Mesenchymal stem cell (in vitro differentiated cells and primary cell): ENCODE data around the gene DLX5.

Source experiments
- DNase-seq: peaks from one replicate; pipeline ENCODE4 v3.0.0-alpha.2; 2013
- H2AFZ ChIP-seq: one replicate; pipeline ENCODE4 v1.6.1; 2013; ENCODE audit warnings: low read depth, mild to moderate bottlenecking, control low read depth, inconsistent platforms, low read length, moderate library complexity
- H2AK5ac ChIP-seq: 2 replicates; pipeline ENCODE4 v1.6.1; 2013; ENCODE audit warnings: low read length, moderate library complexity, mild to moderate bottlenecking, inconsistent platforms; ENCODE audit not compliant: severe bottlenecking
- H2BK120ac ChIP-seq: one replicate; pipeline ENCODE4 v1.6.1; 2013; ENCODE audit warnings: low read depth, mild to moderate bottlenecking, inconsistent platforms, low read length, moderate library complexity
- H2BK12ac ChIP-seq, 2 experiments: one replicate each; pipeline ENCODE4 v1.6.1; 2013; ENCODE audit warnings: inconsistent platforms in 2 of 2, low read length in 2 of 2, mild to moderate bottlenecking in 2 of 2, moderate library complexity in 2 of 2, control low read depth in 1 of 2
- H2BK15ac ChIP-seq: one replicate; pipeline ENCODE4 v1.6.1; 2013; ENCODE audit warnings: mild to moderate bottlenecking, low read depth, inconsistent platforms; ENCODE audit not compliant: poor library complexity, severe bottlenecking
- H2BK5ac ChIP-seq: 2 replicates; pipeline ENCODE4 v1.6.1; 2013; ENCODE audit warnings: low read depth, mild to moderate bottlenecking, low read length, control low read depth, inconsistent platforms; ENCODE audit not compliant: poor library complexity, severe bottlenecking
- H3K14ac ChIP-seq, 2 experiments: one replicate each; pipeline ENCODE4 v1.6.1; 2013; ENCODE audit warnings: inconsistent platforms in 2 of 2, low read length in 2 of 2, control low read depth in 1 of 2, mild to moderate bottlenecking in 1 of 2, moderate library complexity in 1 of 2
- H3K18ac ChIP-seq, 2 experiments: one replicate each; pipeline ENCODE4 v1.6.1; 2013; ENCODE audit warnings: inconsistent platforms in 2 of 2, low read length in 2 of 2, control low read depth in 1 of 2, low read depth in 1 of 2, mild to moderate bottlenecking in 1 of 2
- H3K23ac ChIP-seq, 2 experiments: one replicate each; pipeline ENCODE4 v1.6.1; 2013; ENCODE audit warnings: inconsistent platforms in 2 of 2, low read length in 2 of 2, mild to moderate bottlenecking in 2 of 2, moderate library complexity in 2 of 2, control low read depth in 1 of 2
- H3K27ac ChIP-seq: 2 replicates; pipeline ENCODE4 v1.5.1; 2013; ENCODE audit warnings: mild to moderate bottlenecking, moderate library complexity, low read length, control low read depth, inconsistent platforms; ENCODE audit not compliant: poor library complexity, severe bottlenecking
- H3K27me3 ChIP-seq, 2 experiments: 2 replicates each; pipeline versions ENCODE4 v1.6.1 to v1.7.0; 2013; ENCODE audit warnings: low read length in 2 of 2, mild to moderate bottlenecking in 2 of 2, moderate library complexity in 2 of 2, control low read depth in 1 of 2, inconsistent platforms in 1 of 2; ENCODE audit not compliant: control insufficient read depth in 1 of 2, insufficient read depth in 1 of 2
- H3K36me3 ChIP-seq, 2 experiments: 2 replicates each; pipeline versions ENCODE4 v1.6.1 to v1.7.0; 2013; ENCODE audit warnings: low read length in 2 of 2, control low read depth in 1 of 2, inconsistent platforms in 1 of 2, low read depth in 1 of 2, mild to moderate bottlenecking in 1 of 2; ENCODE audit not compliant: insufficient read depth in 2 of 2, control insufficient read depth in 1 of 2
- H3K4ac ChIP-seq, 2 experiments: one replicate each; pipeline ENCODE4 v1.6.1; 2013; ENCODE audit warnings: inconsistent platforms in 2 of 2, low read length in 2 of 2, mild to moderate bottlenecking in 2 of 2, moderate library complexity in 2 of 2, control low read depth in 1 of 2, low read depth in 1 of 2
- H3K4me1 ChIP-seq: 2 replicates; pipeline ENCODE4 v1.6.1; 2013; ENCODE audit warnings: low read depth, low read length, control low read depth; ENCODE audit not compliant: control insufficient read depth, insufficient read depth
- H3K4me2 ChIP-seq: 2 replicates; pipeline ENCODE4 v1.6.1; 2013; ENCODE audit warnings: low read length, mild to moderate bottlenecking, inconsistent platforms; ENCODE audit not compliant: poor library complexity, severe bottlenecking
- H3K4me3 ChIP-seq, 2 experiments: 2 replicates each; pipeline versions ENCODE4 v1.5.1 to v1.7.0; 2013; ENCODE audit warnings: low read length in 2 of 2, mild to moderate bottlenecking in 2 of 2, control low read depth in 1 of 2, low read depth in 1 of 2; ENCODE audit not compliant: insufficient read depth in 1 of 2
- H3K79me1 ChIP-seq: replicated peaks from 2 replicates; pipeline ENCODE4 v1.6.1; 2013; ENCODE audit warnings: mild to moderate bottlenecking, control low read depth, low read length, inconsistent platforms; ENCODE audit not compliant: poor library complexity, severe bottlenecking
- H3K9ac ChIP-seq: 2 replicates; pipeline ENCODE4 v1.7.0; 2013; ENCODE audit warnings: mild to moderate bottlenecking, low read length, moderate library complexity
- H3K9me3 ChIP-seq: 2 replicates; pipeline ENCODE4 v1.7.0; 2013; ENCODE audit warnings: mild to moderate bottlenecking, low read length; ENCODE audit not compliant: control insufficient read depth
- H4K8ac ChIP-seq: one replicate; pipeline ENCODE4 v1.6.1; 2013; ENCODE audit warnings: inconsistent platforms, mild to moderate bottlenecking, low read length, moderate library complexity
- H4K91ac ChIP-seq: one replicate; pipeline ENCODE4 v1.6.1; 2013; ENCODE audit warnings: mild to moderate bottlenecking, low read length, inconsistent platforms
- WGBS: methylation state at CpG from one replicate; pipeline ENCODE4 v1.1.7; 2013; ENCODE audit warnings: mixed read lengths; 5-methylcytosine and 5-hydroxymethylcytosine counted together

DLX5 gene

DNA sequence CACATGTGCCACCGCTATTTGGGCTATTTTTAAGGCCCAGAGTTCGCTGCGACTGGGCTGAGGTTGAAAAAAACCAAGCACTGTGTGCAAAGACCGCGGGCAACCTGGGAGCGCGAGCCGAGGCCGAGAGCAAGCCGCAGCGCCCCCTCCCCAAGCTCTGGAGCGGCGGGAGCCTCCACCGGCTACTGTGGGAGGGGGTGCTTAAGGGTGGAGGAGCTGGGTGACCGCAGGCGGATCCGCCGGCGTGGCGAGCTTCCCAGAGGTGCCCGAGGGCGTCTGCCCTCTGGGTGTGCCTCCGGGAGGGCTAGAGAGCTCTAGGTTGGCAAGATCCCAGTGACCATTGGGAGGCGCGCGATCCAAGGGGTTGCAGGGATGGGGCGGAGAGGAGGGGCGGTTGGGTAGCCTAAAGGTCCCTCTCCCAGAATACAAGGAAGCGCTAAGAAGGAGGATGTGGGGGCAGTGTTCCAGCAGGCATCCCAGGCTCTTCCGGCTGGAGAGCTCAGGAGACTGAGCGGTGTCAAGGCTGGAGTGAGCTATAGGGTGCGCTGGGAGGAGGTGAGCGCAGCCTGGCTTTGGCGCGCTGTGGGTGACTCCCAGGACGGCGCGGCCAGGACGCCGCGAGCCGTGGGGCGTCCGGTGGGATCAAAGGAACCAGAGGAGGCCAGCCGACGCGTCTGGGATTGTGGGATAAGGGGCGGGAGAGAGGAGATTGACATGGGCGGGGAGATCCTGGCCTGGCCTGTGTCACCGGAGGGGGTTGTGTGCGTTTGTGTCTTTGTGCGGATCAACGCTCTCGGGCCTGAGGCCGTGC is 8.0 kb downstream of the DLX5 start:
- Histone ChIP-seq H3K27ac (no peak overlapping the region), H3K4ac (no peak overlapping the region), H2BK5ac (no peak overlapping the region), H4K91ac (no peak overlapping the region), H3K14ac (no peak overlapping the region), H2BK12ac (no peak overlapping the region), H3K18ac (no peak overlapping the region), H2AFZ (no peak overlapping the region), H3K9ac (no peak overlapping the region), H3K27me3 (peaks cover 98 to 100% of the 10 kb centered on the region in 2 experiments), H3K4me2 (no peak overlapping the region), H2BK120ac (no peak overlapping the region), H3K79me1 (no peaks in the 10 kb centered on the region), H3K4me1 (peaks cover 16% of the 10 kb centered on the region), H3K23ac (no peak overlapping the region), H4K8ac (no peak overlapping the region), H2AK5ac (no peak overlapping the region), H3K36me3 (no peaks in the 10 kb centered on the region), H2BK15ac (no peak overlapping the region), H3K9me3 (no peaks in the 10 kb centered on the region), H3K4me3 (peak overlapping the region in 1 of 2 experiments; percentile 14)
- 1% methylated on average over 54 of the region's 55 CpGs for WGBS
- DNase-seq = no peak

- no peak overlapping the region for H2BK15ac ChIP-seq
- H4K8ac ChIP-seq = no peak overlapping the region
- no peaks in the 10 kb centered on the region for H3K79me1 ChIP-seq
- WGBS = 10% methylated on average over 8 of the region's 12 CpGs
- H3K4me3 ChIP-seq = no peak overlapping the region
- no peak overlapping the region for H3K14ac ChIP-seq
- no peak overlapping the region for H3K4ac ChIP-seq
- H3K18ac ChIP-seq = no peak overlapping the region
- no peak overlapping the region for H2AFZ ChIP-seq
- no peak overlapping the region for H3K4me2 ChIP-seq
- no peak overlapping the region for H3K23ac ChIP-seq
- no peak overlapping the region for H3K27ac ChIP-seq
- H3K36me3 ChIP-seq = no peaks in the 10 kb centered on the region
- H3K9ac ChIP-seq = no peak overlapping the region
- peaks cover 11% of the 10 kb centered on the region for H3K4me1 ChIP-seq
- H2BK5ac ChIP-seq = no peak overlapping the region
- H2AK5ac ChIP-seq = no peak overlapping the region
- no peak for DNase-seq
- peaks cover 98 to 100% of the 10 kb centered on the region in 2 experiments for H3K27me3 ChIP-seq
- H2BK12ac ChIP-seq = no peak overlapping the region
- no peak overlapping the region for H2BK120ac ChIP-seq
- no peaks in the 10 kb centered on the region for H3K9me3 ChIP-seq
- no peak overlapping the region for H4K91ac ChIP-seq
Measured at GRCh38 chr7:97015756-97016380, 8.8 kb downstream of the DLX5 start.

DNA sequence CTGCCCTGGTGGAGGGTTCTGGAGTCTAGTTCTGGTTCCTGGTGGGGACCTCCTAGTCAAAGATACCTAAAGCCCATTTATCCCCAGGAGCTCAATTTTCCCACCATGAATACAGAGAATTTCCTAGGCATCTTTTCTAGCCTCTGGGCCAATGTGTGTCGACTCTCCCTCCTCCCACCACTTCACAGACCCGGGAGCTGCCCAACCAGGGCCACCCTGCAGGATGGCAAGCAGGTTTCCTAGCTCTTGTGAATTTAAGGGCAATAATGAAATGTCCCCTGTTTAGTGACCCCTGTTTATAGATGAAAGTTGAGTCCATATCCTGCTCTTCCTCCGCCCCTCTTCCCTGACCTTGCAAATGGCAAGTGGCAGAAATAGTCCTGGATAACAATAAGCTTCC is 9.4 kb downstream of the DLX5 start:
- Histone ChIP-seq H3K18ac (no peak overlapping the region), H2BK12ac (no peak overlapping the region), H2AK5ac (no peak overlapping the region), H2AFZ (no peak overlapping the region), H3K9me3 (peaks cover under 1% of the 10 kb centered on the region), H3K4me1 (peaks cover 9% of the 10 kb centered on the region), H2BK120ac (no peak overlapping the region), H3K79me1 (no peaks in the 10 kb centered on the region), H3K23ac (no peak overlapping the region), H3K9ac (no peak overlapping the region), H3K14ac (no peak overlapping the region), H4K8ac (no peak overlapping the region), H3K4me3 (no peak overlapping the region), H3K27me3 (peaks cover 98 to 100% of the 10 kb centered on the region in 2 experiments), H2BK5ac (no peak overlapping the region), H3K36me3 (no peaks in the 10 kb centered on the region), H3K4ac (no peak overlapping the region), H3K4me2 (no peak overlapping the region), H2BK15ac (no peak overlapping the region), H3K27ac (no peak overlapping the region), H4K91ac (no peak overlapping the region)
- WGBS = 33% methylated on average over 2 of the region's 3 CpGs
- no peak for DNase-seq

- Histone ChIP-seq H2BK15ac (no peak overlapping the region), H3K4me2 (no peak overlapping the region), H4K91ac (no peak overlapping the region), H3K18ac (no peak overlapping the region), H3K79me1 (no peaks in the 10 kb centered on the region), H3K27ac (no peak overlapping the region), H3K9ac (no peak overlapping the region), H2AFZ (no peak overlapping the region), H2BK5ac (no peak overlapping the region), H4K8ac (no peak overlapping the region), H3K36me3 (no peaks in the 10 kb centered on the region), H3K14ac (no peak overlapping the region), H3K4me3 (no peak overlapping the region), H3K23ac (no peak overlapping the region), H2AK5ac (no peak overlapping the region), H2BK12ac (no peak overlapping the region), H3K4ac (no peak overlapping the region), H3K9me3 (peaks cover 5% of the 10 kb centered on the region), H2BK120ac (no peak overlapping the region), H3K4me1 (peaks cover 9% of the 10 kb centered on the region), H3K27me3 (peaks cover 98 to 100% of the 10 kb centered on the region in 2 experiments)
- DNase-seq = no peak
- WGBS = 15% methylated on average over 3 of the region's 5 CpGs
Measured at GRCh38 chr7:97014145-97014750, 10.4 kb downstream of the DLX5 start.
